ENCODE results near the gene GBA3.
A peak's percentile ranks its signal among the peaks of the same experiment; 100 is the strongest.

Gene GBA3

GRCh38 chr4:22703912-22704311 lies 11.2 kb downstream of the GBA3 start:
- no peak for DNase-seq

- no peak for DNase-seq
Measured at GRCh38 chr4:22707390-22707789, 14.7 kb downstream of the GBA3 start.

GRCh38 chr4:22708961-22709360 lies 16.2 kb downstream of the GBA3 start:
- DNase-seq: no peak

GRCh38 chr4:22712105-22712504 lies 19.4 kb downstream of the GBA3 start:
- DNase-seq: no peak

- DNase-seq: no peak
Measured at GRCh38 chr4:22712529-22712928, 19.8 kb downstream of the GBA3 start.

- no peak for DNase-seq
Measured at GRCh38 chr4:22713841-22714240, 21.1 kb downstream of the GBA3 start.

GRCh38 chr4:22719218-22719617 lies 26.5 kb downstream of the GBA3 start:
- DNase-seq: no peak

- DNase-seq: no peak
Measured at GRCh38 chr4:22720091-22720490, 27.4 kb downstream of the GBA3 start.

GRCh38 chr4:22721204-22721603 lies 28.5 kb downstream of the GBA3 start:
- DNase-seq: no peak

- no peak for DNase-seq
Measured at GRCh38 chr4:22730021-22730420, 37.3 kb downstream of the GBA3 start.

- no peak for DNase-seq
Measured at GRCh38 chr4:22733816-22734215, 41.1 kb downstream of the GBA3 start.

- no peak for DNase-seq
Measured at GRCh38 chr4:22736912-22737311, 44.2 kb downstream of the GBA3 start.

- no peak for DNase-seq
Measured at GRCh38 chr4:22739968-22740367, 47.2 kb downstream of the GBA3 start.

GRCh38 chr4:22741744-22742143 lies 49.0 kb downstream of the GBA3 start:
- no peak for DNase-seq

GRCh38 chr4:22743290-22743689 lies 50.6 kb downstream of the GBA3 start:
- DNase-seq: no peak

- no peak for DNase-seq
Measured at GRCh38 chr4:22744478-22745062, 51.8 kb downstream of the GBA3 start.

- no peak for DNase-seq
Measured at GRCh38 chr4:22745234-22745633, 52.5 kb downstream of the GBA3 start.

- DNase-seq: no peak
Measured at GRCh38 chr4:22754116-22754515, 61.4 kb downstream of the GBA3 start.

GRCh38 chr4:22762548-22762947 lies 69.8 kb downstream of the GBA3 start:
- DNase-seq: no peak

- DNase-seq: no peak
Measured at GRCh38 chr4:22764183-22764582, 71.4 kb downstream of the GBA3 start.

- DNase-seq: no peak
Measured at GRCh38 chr4:22766068-22766467, 73.3 kb downstream of the GBA3 start.

- no peak for DNase-seq
Measured at GRCh38 chr4:22778547-22779163, 85.9 kb downstream of the GBA3 start.

- DNase-seq: no peak
Measured at GRCh38 chr4:22780317-22780716, 87.6 kb downstream of the GBA3 start.

- DNase-seq: no peak
Measured at GRCh38 chr4:22780797-22781196, 88.1 kb downstream of the GBA3 start.

- DNase-seq: peak in 1 of 2 donors; percentile 2
Measured at GRCh38 chr4:22787753-22788375, 95.1 kb downstream of the GBA3 start.

Data from CD4-positive, alpha-beta T cell treated with Interleukin-1 beta for 1 hour (primary cell).